ENCODE data around the gene TACC2.

TACC2 gene

DNA sequence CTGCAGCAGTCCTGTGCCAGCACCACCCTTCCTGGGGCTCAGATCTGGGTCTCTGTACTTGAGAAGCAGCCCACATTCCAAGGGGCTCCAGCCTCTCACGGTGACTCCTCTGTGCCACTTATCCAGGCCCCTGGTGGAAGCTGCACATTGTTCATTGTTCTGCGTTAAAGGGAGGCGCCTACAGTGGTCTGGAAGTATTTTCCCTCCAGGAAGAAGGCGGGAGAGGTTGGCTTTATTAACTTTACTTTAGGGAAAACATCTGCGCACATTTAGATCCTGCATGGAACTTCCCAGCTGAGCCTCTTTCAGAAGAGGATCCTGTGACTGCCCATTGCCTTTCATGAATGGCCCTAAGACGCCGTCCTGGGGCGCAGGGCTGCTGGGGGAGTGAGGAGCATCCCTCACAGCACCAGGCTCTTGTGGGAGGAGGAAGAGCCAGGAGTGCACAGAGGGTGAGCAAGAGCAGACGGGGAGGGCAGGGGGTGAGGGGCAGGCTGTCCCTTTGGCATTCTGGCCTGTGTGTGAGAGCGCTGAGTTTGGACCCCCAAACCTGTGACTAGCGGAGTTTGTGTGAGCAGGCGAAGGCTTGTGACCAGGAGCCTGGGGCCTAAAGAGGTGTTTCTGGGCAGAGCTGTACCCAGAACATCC, 183.5 kb downstream of the TACC2 start:
- no peak for DNase-seq

DNA sequence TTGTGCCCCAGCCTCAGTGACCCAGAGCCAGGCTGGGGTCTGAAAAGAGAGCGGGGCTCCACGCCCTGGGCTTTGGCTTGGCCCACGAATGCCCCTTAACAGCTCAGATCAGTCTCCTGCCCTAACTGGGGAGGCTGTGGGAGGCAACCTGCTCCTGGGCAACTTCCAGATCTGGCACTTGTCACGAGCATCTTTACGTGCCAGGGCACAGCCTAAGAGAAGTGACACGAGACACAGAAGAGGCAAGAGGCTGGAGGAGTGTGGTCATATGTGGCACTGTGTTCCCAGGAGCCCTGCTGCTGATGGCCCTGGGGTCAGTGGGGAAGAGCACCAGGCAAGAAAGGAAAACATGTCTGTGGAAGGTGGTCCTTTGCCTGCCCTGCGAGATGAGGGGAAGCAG, 184.4 kb downstream of the TACC2 start:
- no peak for DNase-seq

DNA sequence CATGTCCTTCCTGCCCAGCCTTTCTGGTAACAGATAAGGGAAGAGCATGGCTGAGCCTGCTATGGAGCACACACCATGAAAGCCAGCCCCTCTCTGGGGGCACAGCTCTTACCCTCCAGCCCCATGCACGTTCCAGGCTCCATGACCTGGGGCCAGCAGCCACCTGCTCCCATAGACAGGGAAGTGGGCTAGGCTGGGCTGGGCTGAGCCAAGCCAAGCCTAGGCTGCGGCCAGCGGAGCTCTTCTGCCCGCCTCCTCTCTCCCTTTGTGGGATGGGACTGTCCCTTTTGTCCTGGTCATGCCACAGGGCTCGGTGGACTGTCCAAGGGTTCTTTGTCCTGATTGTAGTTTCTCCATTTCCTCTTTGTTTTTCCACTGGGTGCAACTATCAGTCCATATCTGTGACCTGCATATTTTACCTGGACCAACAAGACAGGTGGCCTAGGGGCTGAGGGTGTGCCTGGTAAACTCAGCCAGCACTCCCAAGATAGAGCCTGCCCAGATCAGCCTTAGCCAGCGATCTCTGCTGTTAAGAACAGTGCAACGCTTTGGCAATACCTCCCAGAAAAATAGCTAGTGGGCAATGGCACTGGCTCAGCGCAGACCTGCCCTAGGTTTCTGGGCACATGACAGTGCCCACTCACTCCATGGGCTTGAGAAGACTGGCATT, 184.9 kb downstream of the TACC2 start:
- no peak for DNase-seq

DNA sequence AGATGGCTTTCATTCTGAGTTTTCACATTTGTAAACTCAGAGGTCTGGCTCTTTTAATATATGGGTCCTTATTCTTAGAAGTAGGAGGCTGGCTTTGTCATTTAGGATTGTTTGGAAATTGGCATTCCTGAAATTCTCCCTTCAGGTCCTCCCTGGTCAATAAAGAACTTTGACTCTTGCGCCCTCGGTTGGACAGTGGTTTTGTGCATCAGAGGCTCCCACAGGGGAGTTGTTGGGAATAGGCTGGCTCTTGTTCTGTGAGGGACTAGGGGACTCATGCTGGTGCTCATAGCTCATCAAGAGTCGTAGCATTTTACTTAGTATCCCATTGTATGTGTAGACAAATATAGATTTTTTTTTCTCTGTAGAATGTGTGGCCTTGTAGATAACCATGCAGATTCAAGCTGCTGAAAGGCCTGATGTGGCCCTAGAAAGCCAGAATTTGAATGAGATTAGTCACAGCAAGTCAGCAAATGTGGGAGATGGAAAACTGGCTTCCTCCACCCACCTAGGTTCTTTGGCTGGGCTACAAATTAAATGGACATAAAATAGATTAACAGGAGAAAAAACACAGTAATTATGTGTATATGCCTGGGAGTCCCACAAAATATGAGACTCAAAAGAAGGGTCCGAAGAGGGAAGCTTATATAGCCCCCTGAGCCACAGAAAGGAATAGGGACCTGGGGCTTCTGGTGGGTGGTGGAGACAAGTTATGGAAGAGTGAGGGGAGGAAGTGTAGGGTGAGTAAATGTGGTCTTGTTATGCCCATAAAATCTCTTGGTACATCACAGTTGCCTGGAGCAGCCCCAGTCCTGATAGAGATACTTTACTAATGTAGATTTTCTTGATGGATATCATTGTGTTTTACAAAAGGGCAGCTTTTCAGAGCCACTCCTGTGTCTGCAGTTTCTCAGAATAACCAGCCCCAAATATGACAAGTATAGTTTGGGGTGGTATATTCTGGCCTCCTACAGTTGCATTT, 187.6 kb downstream of the TACC2 start:
- DNase-seq, result no peak

DNA sequence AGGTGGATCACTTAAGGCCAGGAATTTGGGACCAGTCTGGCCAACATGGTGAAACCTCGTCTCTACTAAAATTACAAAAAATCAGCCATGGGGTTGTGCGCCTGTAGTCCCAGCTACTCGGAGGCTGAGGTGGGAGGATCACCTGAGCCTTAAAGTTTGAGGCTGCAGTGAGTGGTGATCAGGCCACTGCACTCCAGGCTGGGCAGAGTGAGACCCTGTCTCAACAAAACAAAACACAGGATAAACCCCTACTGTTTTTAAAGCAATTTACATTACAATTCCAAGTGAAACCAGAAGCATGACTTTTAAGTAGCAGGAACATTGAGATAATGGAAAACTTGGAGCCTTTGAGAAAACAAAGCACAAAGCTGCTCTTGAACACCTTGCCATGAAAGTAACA, 189.7 kb downstream of the TACC2 start:
- DNase-seq, result no peak

DNA sequence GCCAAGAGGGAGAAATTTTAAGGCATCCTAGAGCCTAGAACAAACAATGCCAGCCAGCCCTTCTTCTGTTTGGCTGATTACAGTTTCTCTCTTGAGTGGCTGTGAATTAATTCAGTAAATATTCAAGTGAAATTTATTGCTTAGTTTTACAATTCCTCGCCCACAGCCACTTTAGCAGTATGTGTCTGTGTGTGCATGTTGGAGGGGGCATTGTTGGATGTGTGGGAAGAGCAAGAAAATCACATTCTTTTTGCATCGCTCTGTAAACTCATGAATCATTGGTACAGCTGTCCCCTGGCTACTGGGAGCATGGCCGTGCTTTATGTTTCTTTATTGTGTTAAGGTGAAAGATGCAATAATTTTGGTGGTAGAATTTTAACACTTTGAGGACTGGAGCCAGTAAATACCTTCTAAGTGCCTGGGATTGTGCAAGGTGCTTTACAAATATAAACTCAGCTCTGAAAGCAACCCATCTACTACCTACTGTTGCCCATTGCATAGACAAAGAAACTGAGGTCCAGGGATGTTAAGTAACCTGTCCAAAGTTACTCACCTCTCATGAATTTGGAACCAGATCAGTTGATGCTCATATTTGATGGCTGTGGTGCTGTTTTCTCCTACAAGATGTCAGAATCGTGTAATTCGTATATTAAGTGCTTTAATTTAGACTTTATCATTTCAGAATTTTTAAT, 192.2 kb downstream of the TACC2 start:
- DNase-seq, result no peak

DNA sequence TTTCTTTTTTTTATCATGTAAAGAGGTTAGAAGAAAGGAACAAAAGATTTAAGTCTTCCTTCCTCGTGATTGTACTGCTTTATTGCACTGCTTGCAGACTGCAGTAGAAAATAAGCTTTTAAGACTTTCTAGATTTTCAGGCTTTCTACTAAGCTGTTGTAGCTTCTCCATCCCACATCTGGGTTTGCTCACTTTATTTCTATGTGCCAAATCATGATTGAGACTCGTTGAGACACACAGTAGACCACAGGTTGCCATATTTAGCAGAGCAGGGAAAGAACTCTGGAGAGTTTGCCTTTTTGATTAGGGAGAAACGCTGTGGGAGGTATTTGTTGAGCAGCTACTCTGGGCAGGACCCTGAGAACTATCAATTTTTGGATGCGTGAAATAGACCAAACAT, 192.9 kb downstream of the TACC2 start:
- no peak for DNase-seq

DNA sequence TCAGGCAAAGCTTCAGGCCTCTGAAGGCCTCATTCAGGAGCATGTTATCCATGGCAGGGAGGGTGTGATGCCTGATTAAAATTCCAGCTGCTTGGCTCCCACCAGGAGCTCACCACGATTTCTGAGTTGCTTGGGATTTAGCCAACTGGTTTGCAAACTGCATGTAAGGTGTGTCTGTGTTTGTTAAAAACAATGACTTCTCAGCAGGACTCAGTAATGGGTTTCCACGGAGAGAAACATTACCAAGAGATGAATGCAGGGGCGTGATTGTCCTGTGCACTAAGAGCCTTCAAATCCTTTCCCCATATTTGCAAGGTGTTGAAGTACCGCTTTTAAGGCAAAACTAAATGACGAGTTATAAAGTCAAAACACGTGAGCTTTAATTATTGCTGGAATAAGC, 193.3 kb downstream of the TACC2 start:
- no peak for DNase-seq

DNA sequence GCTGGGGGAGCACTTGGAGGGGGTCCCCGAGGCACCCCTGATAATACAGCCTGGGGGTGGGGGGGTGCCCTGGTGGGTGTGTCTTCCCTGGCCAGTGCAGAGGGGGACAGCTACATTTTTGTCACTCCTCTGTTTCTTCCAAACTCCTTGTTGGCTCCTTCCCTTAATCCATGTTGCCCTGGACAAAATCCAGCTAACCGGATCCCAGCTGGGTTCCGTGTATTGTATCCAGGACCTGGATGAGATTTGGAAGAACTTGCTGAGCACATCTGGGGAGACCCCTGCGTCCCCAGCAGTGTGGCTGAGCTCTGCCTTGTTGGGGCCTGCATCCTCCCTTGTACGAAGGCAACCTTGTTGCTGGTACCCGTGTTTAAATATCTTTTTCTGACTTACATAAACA, 195.3 kb downstream of the TACC2 start:
- DNase-seq, result no peak

DNA sequence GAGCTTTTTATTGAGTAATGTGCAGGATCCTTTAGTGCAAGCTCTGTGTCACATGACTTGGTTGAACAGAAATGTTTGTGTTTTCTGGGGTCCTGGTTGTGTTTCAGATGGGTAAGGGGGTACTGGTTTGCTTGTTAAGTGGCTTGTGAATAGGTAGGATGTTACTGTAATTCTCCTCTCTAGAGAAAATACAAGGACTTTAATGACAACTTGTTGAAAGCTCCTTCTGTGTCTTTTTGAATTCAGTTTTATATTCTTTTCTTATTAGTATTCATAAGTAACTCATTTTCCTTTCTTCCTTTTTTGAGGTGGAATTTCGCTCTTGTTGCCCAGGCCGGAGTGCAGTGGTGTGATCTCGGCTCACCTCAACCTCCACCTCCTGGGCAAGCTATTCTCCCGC, 196.7 kb downstream of the TACC2 start:
- DNase-seq, result no peak

DNA sequence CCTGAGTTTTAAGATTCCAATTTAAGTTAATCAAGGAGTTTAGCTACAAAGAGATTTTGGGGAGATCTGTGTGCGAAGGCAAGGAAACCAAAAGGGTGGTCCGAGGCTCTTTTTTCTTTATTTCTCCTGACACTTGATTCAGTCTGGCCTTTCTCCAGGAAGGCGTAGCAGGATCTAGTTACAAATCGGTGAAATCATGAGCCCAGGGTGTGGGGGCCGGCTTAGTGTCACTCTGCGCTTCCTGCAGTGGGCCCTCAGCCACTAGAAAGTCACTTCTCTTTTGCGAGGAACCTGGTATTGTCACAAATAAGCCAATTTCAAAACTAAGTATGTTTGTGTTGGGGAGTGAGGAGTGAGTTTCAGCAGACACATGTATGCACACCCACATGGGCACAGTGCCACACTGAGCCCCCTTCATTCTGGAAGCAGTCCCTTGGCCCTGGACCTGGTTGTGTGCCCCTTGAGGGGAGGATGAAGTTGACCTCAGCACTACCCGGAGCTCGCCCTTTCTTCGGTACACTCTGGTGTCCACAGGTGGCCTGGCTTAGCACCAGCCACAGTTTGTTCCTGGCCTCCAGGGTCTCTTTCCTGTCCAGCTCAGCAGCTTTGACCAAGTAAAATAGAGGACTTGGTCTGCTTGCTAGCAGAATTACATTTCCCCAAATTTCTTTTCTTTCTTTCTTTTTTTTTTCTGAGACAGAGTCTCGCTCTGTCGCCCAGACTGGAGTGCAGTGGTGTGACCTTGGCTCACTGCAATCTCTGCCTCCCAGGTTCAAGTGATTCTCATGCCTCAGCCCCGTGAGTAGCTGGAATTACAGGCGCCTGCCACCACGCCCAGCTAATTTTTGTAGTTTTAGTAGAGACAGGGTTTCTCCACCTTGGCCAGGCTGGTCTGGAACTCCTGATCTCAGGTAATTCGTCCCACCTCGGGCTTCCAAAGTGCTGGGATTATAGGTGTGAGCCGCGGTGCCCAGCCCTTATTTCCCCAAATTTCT, 198.2 kb downstream of the TACC2 start:
- DNase-seq, result no peak

DNA sequence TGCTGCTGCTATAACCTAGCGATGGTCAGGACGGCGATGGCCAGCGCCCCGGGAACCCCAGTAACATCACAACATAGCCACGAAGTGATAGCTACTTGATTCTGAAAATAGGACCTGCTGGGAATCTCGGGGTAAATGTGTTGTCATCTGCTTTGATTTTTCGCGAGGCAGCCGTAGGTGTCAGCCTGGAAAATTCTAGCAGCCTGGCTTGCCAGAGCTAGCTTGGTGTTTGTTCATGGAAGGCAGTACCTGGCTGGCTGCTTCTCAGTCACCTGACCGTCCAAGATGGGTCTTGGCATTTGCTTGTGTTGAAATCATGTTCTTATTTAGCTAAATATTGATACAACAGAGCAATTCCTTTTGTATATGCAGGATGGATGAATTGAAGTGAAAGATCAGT, 199.7 kb downstream of the TACC2 start:
- no peak for DNase-seq

DNA sequence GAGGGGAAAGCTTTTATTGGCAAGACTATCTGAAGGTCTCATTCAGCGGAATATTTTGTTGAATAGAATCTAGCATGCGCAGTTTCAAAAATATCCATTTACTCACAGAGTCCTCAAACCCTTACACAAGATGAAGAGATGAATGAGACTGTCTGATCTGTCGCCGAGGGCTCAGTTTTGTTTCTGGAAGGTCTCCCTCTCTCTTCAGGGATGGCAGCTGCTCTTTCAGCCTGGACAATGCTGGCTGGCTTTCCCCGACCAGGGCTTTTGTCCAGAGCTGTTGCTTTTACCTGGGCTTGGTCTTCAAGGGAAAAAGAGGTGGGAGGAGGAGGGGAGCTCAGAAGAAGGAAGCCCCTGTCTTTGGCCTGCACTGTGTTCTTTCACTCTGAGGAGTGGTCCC, 200.2 kb downstream of the TACC2 start:
- DNase-seq, result no peak

DNA sequence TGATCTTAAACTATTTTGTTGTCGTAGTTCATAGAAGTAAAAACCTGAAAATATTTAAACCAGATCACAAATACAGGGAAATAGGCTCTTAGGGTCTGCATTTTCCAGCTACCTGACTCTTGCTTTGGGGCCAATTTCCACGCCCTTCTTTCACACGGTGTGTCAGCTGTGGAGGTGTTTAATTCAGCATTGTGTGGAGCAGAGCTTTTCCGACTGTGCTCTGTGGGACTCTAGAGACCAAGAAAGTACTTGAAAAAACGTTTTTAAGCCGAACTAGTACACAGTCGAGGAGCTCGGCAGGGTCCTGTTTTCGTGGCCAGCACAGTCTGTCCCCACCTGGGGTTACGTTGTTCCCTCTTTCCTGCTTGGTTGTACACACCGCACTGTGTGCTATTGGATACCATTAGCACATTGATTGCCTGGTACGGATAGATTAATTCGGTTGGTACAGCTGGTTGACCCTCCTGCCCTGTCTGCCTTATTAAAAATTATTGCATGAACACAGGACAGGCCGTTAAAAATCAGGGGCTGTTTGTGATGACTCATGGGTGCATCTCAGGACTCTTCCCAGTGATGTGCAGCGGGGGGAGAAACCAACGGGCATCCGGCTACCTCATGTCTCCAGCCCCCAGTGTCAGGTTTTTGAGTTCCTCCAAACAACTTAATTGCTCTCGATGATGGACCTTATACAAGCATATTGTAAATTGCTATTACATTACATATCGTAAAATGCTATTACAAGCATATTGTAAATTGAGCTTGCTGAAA, 201.4 kb downstream of the TACC2 start:
- DNase-seq, result no peak

DNA sequence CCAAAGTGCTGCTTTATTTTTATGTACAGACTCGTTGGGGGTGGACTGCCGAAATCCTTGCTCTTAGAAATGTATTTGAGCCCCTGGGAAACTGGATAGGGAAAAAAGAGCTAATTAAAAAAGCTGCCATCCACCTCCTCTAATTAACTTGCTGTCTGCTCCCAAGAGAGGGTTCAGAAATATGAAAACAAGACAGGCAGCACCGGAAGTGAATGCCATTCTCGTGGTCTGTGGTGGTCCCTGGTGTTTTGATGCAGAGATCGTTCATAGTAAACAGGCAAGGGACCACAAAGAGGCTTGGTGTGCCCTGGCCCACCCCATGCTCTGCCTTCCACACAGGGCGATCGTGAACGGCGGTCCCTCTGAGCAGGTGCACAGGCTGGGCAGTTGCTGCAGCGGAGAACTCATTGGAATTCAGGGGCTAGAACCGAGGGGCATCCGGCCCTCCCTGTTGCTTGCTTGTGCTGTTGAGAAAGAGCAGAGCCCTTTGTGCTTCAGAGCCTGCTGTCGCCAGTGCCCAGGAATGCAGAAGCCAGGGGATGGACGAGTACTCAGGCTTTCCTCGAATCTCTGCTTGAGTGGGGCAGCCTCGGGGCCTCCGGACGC, 203.1 kb downstream of the TACC2 start:
- no peak for DNase-seq

DNA sequence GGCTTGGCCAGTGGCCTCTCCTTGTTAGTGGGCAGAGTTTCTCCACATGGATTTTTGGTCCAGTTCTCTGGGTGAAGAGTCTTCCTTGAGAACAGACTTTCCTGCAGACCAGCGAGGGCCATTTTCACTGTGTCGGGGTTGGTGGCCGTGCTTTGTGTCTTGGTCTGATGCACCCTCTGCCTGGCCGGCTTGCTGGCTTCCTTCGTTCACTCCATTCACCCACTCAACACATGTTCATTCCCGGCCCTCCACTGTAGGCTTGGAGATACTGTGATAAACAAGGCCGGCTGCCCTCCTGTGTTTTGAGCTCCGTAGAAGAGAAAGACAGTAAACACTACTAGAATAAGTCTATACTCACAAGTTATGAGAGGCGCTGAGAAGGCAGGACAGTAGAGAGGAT, 205.3 kb downstream of the TACC2 start:
- no peak for DNase-seq

DNA sequence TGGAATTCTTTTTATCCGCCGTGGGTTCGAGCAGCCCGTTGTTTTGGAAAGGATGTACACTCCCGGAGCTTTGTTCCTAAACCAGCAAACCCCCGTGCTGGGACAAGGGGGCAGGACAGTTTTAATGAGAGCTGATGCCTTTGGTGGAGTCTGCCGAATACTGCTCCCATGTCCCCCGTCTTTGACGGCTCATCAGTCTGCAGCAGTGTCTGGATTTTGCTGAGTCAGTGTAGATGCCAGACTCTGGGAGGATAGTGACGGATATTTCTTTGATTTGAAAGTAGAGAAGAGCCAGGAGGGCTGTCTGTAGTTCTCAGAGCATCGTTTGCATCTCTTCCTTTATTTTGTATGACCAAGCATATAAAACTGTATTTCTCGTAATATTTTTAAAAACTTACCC, 207.3 kb downstream of the TACC2 start:
- no peak for DNase-seq

DNA sequence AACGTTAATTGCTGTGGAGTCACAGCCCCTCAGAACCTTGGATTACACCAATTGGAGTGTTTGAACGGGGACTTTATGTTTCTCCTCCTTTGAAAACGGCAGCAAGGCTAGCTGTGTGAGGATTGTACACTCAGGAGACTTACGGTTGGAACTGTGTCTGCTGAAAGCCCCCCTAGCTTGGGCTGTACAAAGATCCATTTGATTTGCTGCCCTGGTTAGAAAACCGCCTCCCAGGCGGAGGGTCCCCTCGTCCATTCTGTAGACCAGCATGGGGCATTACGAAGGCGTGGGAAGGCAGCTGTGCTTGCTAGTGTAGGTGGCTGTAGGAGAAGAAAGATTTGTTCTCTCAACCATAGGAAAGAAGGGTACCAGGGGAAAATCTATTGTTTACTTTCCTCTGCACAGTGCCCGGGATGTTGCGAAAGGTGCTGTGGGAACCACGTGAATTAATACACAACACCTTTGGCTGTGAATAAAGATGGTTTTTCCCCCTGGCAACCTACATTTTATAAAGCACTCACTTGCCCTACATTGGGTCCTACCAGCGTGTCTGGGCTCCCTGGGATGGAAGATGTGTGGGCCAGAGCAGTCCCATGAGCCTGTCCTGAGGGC, 208.8 kb downstream of the TACC2 start:
- no peak for DNase-seq

DNA sequence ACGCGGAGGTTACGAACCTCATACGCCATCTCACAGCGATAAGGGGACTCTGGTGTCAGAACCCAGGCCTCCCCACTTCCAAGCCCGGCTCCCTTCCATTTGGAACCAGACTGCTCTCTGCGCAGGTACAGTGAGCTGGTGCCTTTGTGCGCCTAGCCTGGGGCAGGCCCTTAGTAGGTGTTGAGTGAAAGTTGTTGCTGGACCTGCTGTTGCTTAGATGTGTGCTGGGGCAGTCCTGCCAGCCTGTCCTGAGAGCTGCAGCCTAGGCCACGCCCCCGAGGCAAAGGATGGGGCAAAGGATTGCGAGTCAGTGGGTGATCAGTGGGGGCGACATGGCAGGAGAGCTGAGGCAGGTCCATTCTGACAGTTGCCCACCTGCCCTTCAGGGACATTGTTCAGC, 209.7 kb downstream of the TACC2 start:
- DNase-seq, result no peak

DNA sequence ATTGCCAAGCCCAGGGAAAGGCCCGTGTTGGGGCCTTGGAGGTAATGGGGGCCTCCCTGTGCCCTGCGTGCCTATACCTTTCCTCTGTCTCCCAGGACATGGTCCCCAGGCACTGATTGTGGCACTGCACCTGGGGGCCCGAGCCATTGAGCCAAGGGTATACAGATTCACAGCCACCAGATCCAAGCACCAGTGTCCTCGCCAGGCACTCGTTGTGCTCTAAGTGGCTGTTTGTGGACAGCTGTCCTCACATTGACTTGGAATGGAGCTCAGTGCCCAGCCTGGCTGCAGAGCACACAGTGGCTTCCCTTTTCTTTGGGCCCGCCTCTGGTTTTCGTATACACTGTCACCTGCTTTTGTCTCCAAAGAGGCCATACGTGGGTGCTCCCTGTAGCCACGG, 210.1 kb downstream of the TACC2 start:
- no peak for DNase-seq
